HG03045 (cell line): Measurements from ENCODE around the gene CMPK2.

Source experiments
- ATAC-seq: cut with Tn5 transposase; IDR thresholded peaks from one replicate; pipeline ENCODE4 v1.9.1; 2021; ENCODE audit warnings: mild to moderate bottlenecking, moderate library complexity; ENCODE audit not compliant: unreplicated experiment

CMPK2 gene

GRCh38 chr2:6845312-6845711, 20.4 kb downstream of the CMPK2 start:
- no peak for ATAC-seq

GRCh38 chr2:6841537-6842287, 24.0 kb downstream of the CMPK2 start:
- no peak for ATAC-seq

GRCh38 chr2:6838673-6839319, 26.9 kb downstream of the CMPK2 start:
- no peak for ATAC-seq

GRCh38 chr2:6835467-6835866, 30.2 kb downstream of the CMPK2 start:
- ATAC-seq: no peak

GRCh38 chr2:6834163-6834562, 31.5 kb downstream of the CMPK2 start:
- ATAC-seq: no peak

- ATAC-seq: no peak
These were observed 32.5 kb downstream of the CMPK2 start for GRCh38 chr2:6833300-6833604.

- no peak for ATAC-seq
These were observed 33.0 kb downstream of the CMPK2 start for GRCh38 chr2:6832596-6833299.

- no peak for ATAC-seq
These were observed 34.5 kb downstream of the CMPK2 start for GRCh38 chr2:6831229-6831628.

- no peak for ATAC-seq
These were observed 37.5 kb downstream of the CMPK2 start for GRCh38 chr2:6828299-6828584.

- no peak for ATAC-seq
These were observed 38.0 kb downstream of the CMPK2 start for GRCh38 chr2:6827566-6828298.

- peak; percentile 84 for ATAC-seq
These were observed 39.4 kb downstream of the CMPK2 start for GRCh38 chr2:6826081-6826913.

GRCh38 chr2:6824962-6825361, 40.7 kb downstream of the CMPK2 start:
- no peak for ATAC-seq

- ATAC-seq: no peak
These were observed 42.6 kb downstream of the CMPK2 start for GRCh38 chr2:6823111-6823510.

- no peak for ATAC-seq
These were observed 43.3 kb downstream of the CMPK2 start for GRCh38 chr2:6822406-6822805.

GRCh38 chr2:6820903-6821584, 44.7 kb downstream of the CMPK2 start:
- no peak for ATAC-seq

GRCh38 chr2:6820236-6820635, 45.5 kb downstream of the CMPK2 start:
- no peak for ATAC-seq

GRCh38 chr2:6819668-6820067, 46.0 kb downstream of the CMPK2 start:
- no peak for ATAC-seq

- no peak for ATAC-seq
These were observed 47.7 kb downstream of the CMPK2 start for GRCh38 chr2:6818012-6818411.

- ATAC-seq: no peak
These were observed 50.8 kb downstream of the CMPK2 start for GRCh38 chr2:6814869-6815268.

- ATAC-seq: no peak
These were observed 51.4 kb downstream of the CMPK2 start for GRCh38 chr2:6814312-6814711.
